Measurements from ENCODE around the gene DCDC1. TPM values are rescaled to one million over a fixed set of nuclear protein-coding genes. Genes with fewer than 3 reads are reported as not detected.

DCDC1 gene
- total and polyA plus RNA-seq, 2 donors from 2014 or later = 0.39 to 6.6 TPM

- Histone ChIP-seq H3K9me3 (ENCODE audit: control insufficient read depth in 2 of 3, insufficient read depth in 1 of 3, low read length in 3 of 3) (no peaks in the 10 kb centered on the region), H3K4me1 (ENCODE audit: control insufficient read depth in 2 of 3, insufficient read depth in 2 of 3, low read depth in 1 of 3, low read length in 3 of 3) (no peaks in the 10 kb centered on the region), H3K9ac (ENCODE audit: low read length in 3 of 3) (no peak overlapping the region), H3K27me3 (ENCODE audit: control insufficient read depth, insufficient read depth, low read length) (no peaks in the 10 kb centered on the region), H3K36me3 (ENCODE audit: control insufficient read depth in 2 of 3, insufficient read depth in 3 of 3, low read length in 3 of 3) (no peaks in the 10 kb centered on the region), H3K27ac (ENCODE audit: low read depth in 2 of 2, low read length in 2 of 2) (no peak overlapping the region), H3K4me3 (ENCODE audit: low read length in 3 of 3) (no peak overlapping the region)
- intact Hi-C loops (cut with DNase I) = no loop called here
- DNase-seq = no peak
- FAIRE-seq = no peak
- no peak for TF ChIP-seq CTCF (IDR thresholded peaks at IDR 0.05; ENCODE audit: borderline replicate concordance, extremely low read depth, insufficient read depth)
Measured at GRCh38 chr11:31355817-31356216, 13.7 kb downstream of the DCDC1 start.

- DNase-seq (no peak), FAIRE-seq (no peak)
- H3K27ac ChIP-seq (ENCODE audit: low read depth in 2 of 2, low read length in 2 of 2) = no peak overlapping the region
- no peaks in the 10 kb centered on the region for H3K36me3 ChIP-seq (ENCODE audit: control insufficient read depth in 2 of 3, insufficient read depth in 3 of 3, low read length in 3 of 3)
- TF ChIP-seq CTCF (IDR thresholded peaks at IDR 0.05; ENCODE audit: borderline replicate concordance, extremely low read depth, insufficient read depth) = no peak
- intact Hi-C loops (cut with DNase I) = no loop called here
- H3K4me3 ChIP-seq (ENCODE audit: low read length in 3 of 3) = no peak overlapping the region
- H3K9ac ChIP-seq (ENCODE audit: low read length in 3 of 3) = no peak overlapping the region
- no peaks in the 10 kb centered on the region for H3K27me3 ChIP-seq (ENCODE audit: control insufficient read depth, insufficient read depth, low read length)
- no peaks in the 10 kb centered on the region for H3K9me3 ChIP-seq (ENCODE audit: control insufficient read depth in 2 of 3, insufficient read depth in 1 of 3, low read length in 3 of 3)
- no peaks in the 10 kb centered on the region for H3K4me1 ChIP-seq (ENCODE audit: control insufficient read depth in 2 of 3, insufficient read depth in 2 of 3, low read depth in 1 of 3, low read length in 3 of 3)
Measured at GRCh38 chr11:31355131-31355530, 14.4 kb downstream of the DCDC1 start.

- no peak overlapping the region for H3K4me3 ChIP-seq (ENCODE audit: low read length in 3 of 3)
Measured at GRCh38 chr11:31351168-31351567, 18.4 kb downstream of the DCDC1 start.

More at GRCh38 chr11:31351168-31351567, 18.4 kb downstream of the DCDC1 start:
- no peak for TF ChIP-seq CTCF (IDR thresholded peaks at IDR 0.05; ENCODE audit: borderline replicate concordance, extremely low read depth, insufficient read depth)
- no peaks in the 10 kb centered on the region for H3K4me1 ChIP-seq (ENCODE audit: control insufficient read depth in 2 of 3, insufficient read depth in 2 of 3, low read depth in 1 of 3, low read length in 3 of 3)
- H3K9me3 ChIP-seq (ENCODE audit: control insufficient read depth in 2 of 3, insufficient read depth in 1 of 3, low read length in 3 of 3) = no peaks in the 10 kb centered on the region
- intact Hi-C loops (cut with DNase I) = no loop called here
- FAIRE-seq (no peak), DNase-seq (no peak)
- no peak overlapping the region for H3K9ac ChIP-seq (ENCODE audit: low read length in 3 of 3)
- no peaks in the 10 kb centered on the region for H3K27me3 ChIP-seq (ENCODE audit: control insufficient read depth, insufficient read depth, low read length)
- H3K27ac ChIP-seq (ENCODE audit: low read depth in 2 of 2, low read length in 2 of 2) = no peak overlapping the region
- H3K36me3 ChIP-seq (ENCODE audit: control insufficient read depth in 2 of 3, insufficient read depth in 3 of 3, low read length in 3 of 3) = no peaks in the 10 kb centered on the region

All from kidney (tissue), 14 donors.